NCI-H2171 (cell line): ENCODE measurements around the gene RASSF9.

Experiments used
- DNase-seq: peaks from one replicate; lab custom pipeline; 2025; lab: John Stamatoyannopoulos, UW

RASSF9 gene

GRCh38 chr12:85821206-85821605, 15.0 kb downstream of the RASSF9 start:
- DNase-seq = no peak

- no peak for DNase-seq
Observed at GRCh38 chr12:85820101-85820500, 16.1 kb downstream of the RASSF9 start.

- no peak for DNase-seq
Observed at GRCh38 chr12:85814741-85815140, 21.5 kb downstream of the RASSF9 start.

GRCh38 chr12:85814071-85814470, 22.1 kb downstream of the RASSF9 start:
- no peak for DNase-seq

- DNase-seq = no peak
Observed at GRCh38 chr12:85809500-85809899, 26.7 kb downstream of the RASSF9 start.

GRCh38 chr12:85807730-85808129, 28.5 kb downstream of the RASSF9 start:
- DNase-seq = no peak

GRCh38 chr12:85805654-85806053, 30.6 kb downstream of the RASSF9 start:
- DNase-seq = no peak

GRCh38 chr12:85804663-85805062, 31.5 kb downstream of the RASSF9 start:
- DNase-seq = no peak

GRCh38 chr12:85803923-85804322, 32.3 kb downstream of the RASSF9 start:
- no peak for DNase-seq

GRCh38 chr12:85803231-85803630, 33.0 kb downstream of the RASSF9 start:
- no peak for DNase-seq

- no peak for DNase-seq
Observed at GRCh38 chr12:85798122-85798521, 38.1 kb downstream of the RASSF9 start.

- no peak for DNase-seq
Observed at GRCh38 chr12:85796001-85796400, 40.2 kb downstream of the RASSF9 start.

- DNase-seq = no peak
Observed at GRCh38 chr12:85794531-85794930, 41.7 kb downstream of the RASSF9 start.

- DNase-seq = no peak
Observed at GRCh38 chr12:85784096-85784720, 52.0 kb downstream of the RASSF9 start.

GRCh38 chr12:85782711-85783110, 53.5 kb downstream of the RASSF9 start:
- DNase-seq = no peak

GRCh38 chr12:85781766-85782165, 54.4 kb downstream of the RASSF9 start:
- no peak for DNase-seq

- no peak for DNase-seq
Observed at GRCh38 chr12:85779768-85780167, 56.4 kb downstream of the RASSF9 start.

- DNase-seq = no peak
Observed at GRCh38 chr12:85775091-85775490, 61.1 kb downstream of the RASSF9 start.

- DNase-seq = no peak
Observed at GRCh38 chr12:85765453-85765869, 70.7 kb downstream of the RASSF9 start.

- DNase-seq = no peak
Observed at GRCh38 chr12:85759623-85760022, 76.6 kb downstream of the RASSF9 start.

- no peak for DNase-seq
Observed at GRCh38 chr12:85759091-85759490, 77.1 kb downstream of the RASSF9 start.

- DNase-seq = no peak
Observed at GRCh38 chr12:85755760-85756159, 80.4 kb downstream of the RASSF9 start.
